Neuronal stem cell (in vitro differentiated cells): ENCODE results near the gene HOXB9.

Source experiments
- DNase-seq: peaks from one replicate; pipeline ENCODE4 v3.0.0-alpha.2; 2013; ENCODE audit warnings: low spot score
- H2AFZ ChIP-seq: one replicate; pipeline ENCODE4 v1.6.1; 2013; ENCODE audit warnings: mild to moderate bottlenecking, low read length, inconsistent platforms
- H2AK5ac ChIP-seq: 2 replicates; pipeline ENCODE4 v1.6.1; 2013; ENCODE audit warnings: low read depth, mild to moderate bottlenecking, inconsistent platforms, low read length, moderate library complexity, mixed read lengths
- H2BK120ac ChIP-seq: 2 replicates; pipeline ENCODE4 v1.6.1; 2013; ENCODE audit warnings: low read depth, mild to moderate bottlenecking, inconsistent platforms, low read length, moderate library complexity, mixed read lengths
- H2BK12ac ChIP-seq: one replicate; pipeline ENCODE4 v1.6.1; 2013; ENCODE audit warnings: low read length, inconsistent platforms
- H2BK15ac ChIP-seq: 2 replicates; pipeline ENCODE4 v1.6.1; 2013; ENCODE audit warnings: mild to moderate bottlenecking, low read length, inconsistent platforms, mixed read lengths
- H2BK5ac ChIP-seq: one replicate; pipeline ENCODE4 v1.6.1; 2013; ENCODE audit warnings: inconsistent platforms, mild to moderate bottlenecking, low read length, moderate library complexity
- H3K14ac ChIP-seq: one replicate; pipeline ENCODE4 v1.6.1; 2013; ENCODE audit warnings: low read length, inconsistent platforms
- H3K18ac ChIP-seq: 2 replicates; pipeline ENCODE4 v1.6.1; 2013; ENCODE audit warnings: low read length, inconsistent platforms
- H3K23ac ChIP-seq: 2 replicates; pipeline ENCODE4 v1.6.1; 2013; ENCODE audit warnings: low read depth, mild to moderate bottlenecking, mixed read lengths, low read length, inconsistent platforms; ENCODE audit not compliant: poor library complexity
- H3K27ac ChIP-seq: replicated peaks from 3 replicates; pipeline ENCODE4 v1.5.1; 2013; ENCODE audit warnings: low read length, inconsistent platforms
- H3K27me3 ChIP-seq, 3 experiments: 2 replicates each; pipeline ENCODE4 v1.6.1; 2013; ENCODE audit warnings: low read length in 3 of 3, mild to moderate bottlenecking in 2 of 3, inconsistent platforms in 1 of 3, low read depth in 1 of 3, mixed read lengths in 1 of 3, moderate library complexity in 1 of 3; ENCODE audit not compliant: control insufficient read depth in 3 of 3, insufficient read depth in 3 of 3
- H3K36me3 ChIP-seq, 2 donors: replicated peaks in 1 of 2; 2 replicates each; pipeline ENCODE4 v1.6.1; 2013; ENCODE audit warnings: low read length in 2 of 2; ENCODE audit not compliant: control insufficient read depth in 2 of 2, insufficient read depth in 2 of 2
- H3K4ac ChIP-seq: 2 replicates; pipeline ENCODE4 v1.6.1; 2013; ENCODE audit warnings: inconsistent platforms, mild to moderate bottlenecking, low read length, moderate library complexity
- H3K4me1 ChIP-seq, 2 donors: 1 replicate in 1 of 2; 2 replicates in 1 of 2; pipeline ENCODE4 v1.6.1; 2013; ENCODE audit warnings: low read length in 2 of 2, low read depth in 1 of 2; ENCODE audit not compliant: control insufficient read depth in 2 of 2, insufficient read depth in 1 of 2
- H3K4me2 ChIP-seq: one replicate; pipeline ENCODE4 v1.6.1; 2013; ENCODE audit warnings: mild to moderate bottlenecking, low read length, inconsistent platforms; ENCODE audit not compliant: insufficient read depth, poor library complexity, severe bottlenecking
- H3K4me3 ChIP-seq, 2 donors: 2 replicates each; pipeline ENCODE4 v1.5.1; 2013; ENCODE audit warnings: low read length in 2 of 2, mild to moderate bottlenecking in 2 of 2, inconsistent platforms in 1 of 2, moderate library complexity in 1 of 2
- H3K79me1 ChIP-seq: one replicate; pipeline ENCODE4 v1.6.1; 2013; ENCODE audit warnings: low read depth, mild to moderate bottlenecking, inconsistent platforms, low read length, moderate library complexity
- H3K9ac ChIP-seq: one replicate; pipeline ENCODE4 v1.6.1; 2013; ENCODE audit warnings: mild to moderate bottlenecking, low read depth, low read length, inconsistent platforms; ENCODE audit not compliant: poor library complexity
- H3K9me3 ChIP-seq, 2 donors: replicated peaks in 1 of 2; 2 replicates each; pipeline versions ENCODE3 to v1.6.1; 2013; ENCODE audit warnings: low read length in 2 of 2, mild to moderate bottlenecking in 2 of 2, inconsistent platforms in 1 of 2, low read depth in 1 of 2, mixed read lengths in 1 of 2, moderate library complexity in 1 of 2; ENCODE audit not compliant: control insufficient read depth in 2 of 2, insufficient read depth in 1 of 2
- H4K8ac ChIP-seq: one replicate; pipeline ENCODE4 v1.6.1; 2013; ENCODE audit warnings: low read depth, mild to moderate bottlenecking, inconsistent platforms, low read length, moderate library complexity
- H4K91ac ChIP-seq: one replicate; pipeline ENCODE4 v1.6.1; 2013; ENCODE audit warnings: low read length, low read depth, mild to moderate bottlenecking, inconsistent platforms; ENCODE audit not compliant: poor library complexity
- WGBS, 2 donors: extraction: QIAGEN DNeasy Blood & Tissue Kit; methylation state at CpG; one replicate each; pipeline ENCODE4 v1.1.7; 2013; ENCODE audit warnings: missing lambda C conversion rate in 2 of 2, mixed read lengths in 1 of 2; ENCODE audit not compliant: insufficient read length in 2 of 2, insufficient replicate concordance in 1 of 2; ENCODE audit errors: extremely low coverage in 2 of 2; 5-methylcytosine and 5-hydroxymethylcytosine counted together

Gene HOXB9

DNA sequence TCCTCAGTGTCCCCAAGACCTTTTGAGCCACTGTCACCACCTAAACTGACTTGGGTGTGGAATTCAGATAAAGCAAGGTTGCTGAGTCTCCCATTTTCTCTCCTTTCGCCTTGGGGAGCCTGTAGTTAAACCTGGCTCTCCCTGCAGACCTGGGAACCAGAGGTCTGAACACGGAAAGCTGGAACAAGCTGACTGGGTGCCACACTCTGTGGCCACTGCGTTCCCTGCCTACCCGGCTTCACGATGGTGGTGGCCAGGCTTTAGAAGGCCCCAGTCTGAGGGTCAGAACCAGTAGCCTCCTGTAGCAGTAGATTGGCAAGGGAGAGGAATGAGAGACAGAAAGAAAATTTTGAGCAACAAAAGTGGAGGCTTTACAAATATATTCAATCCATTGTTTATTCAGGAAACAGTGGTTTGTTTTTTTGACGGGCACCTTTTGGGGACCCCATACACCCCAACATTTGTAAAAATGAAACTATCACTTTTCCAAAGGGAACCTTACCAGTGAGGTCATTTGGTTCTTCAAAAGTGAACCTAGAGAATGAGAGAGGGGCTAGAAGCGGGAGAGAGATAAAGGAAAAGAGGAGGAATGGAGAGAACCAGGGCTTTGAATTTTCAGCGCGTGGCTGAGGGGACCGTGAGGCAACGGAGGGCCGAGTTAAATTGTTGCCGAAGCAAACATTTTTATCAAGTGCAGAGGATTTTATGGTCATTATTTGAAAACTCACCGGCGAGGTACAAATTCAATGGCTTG, 9.3 kb downstream of the HOXB9 start:
- H3K18ac ChIP-seq: no peak overlapping the region
- H3K9ac ChIP-seq: no peak overlapping the region
- peaks cover 74 to 99% (median 99%) of the 10 kb centered on the region in 3 experiments for H3K27me3 ChIP-seq
- no peak overlapping the region for H4K8ac ChIP-seq
- no peak overlapping the region for H3K4me3 ChIP-seq
- H3K4me2 ChIP-seq: no peak overlapping the region
- H2BK5ac ChIP-seq: no peak overlapping the region
- H2AK5ac ChIP-seq: no peak overlapping the region
- H3K4ac ChIP-seq: no peak overlapping the region
- no peak overlapping the region for H2BK120ac ChIP-seq
- no peak overlapping the region for H3K14ac ChIP-seq
- no peak overlapping the region for H2AFZ ChIP-seq
- no peak for DNase-seq
- peaks cover 0 to 7% of the 10 kb centered on the region in 2 donors for H3K9me3 ChIP-seq
- no peak overlapping the region for H3K23ac ChIP-seq
- H2BK15ac ChIP-seq: no peak overlapping the region
- H4K91ac ChIP-seq: no peak overlapping the region
- peaks cover 0 to 3% of the 10 kb centered on the region in 2 donors for H3K4me1 ChIP-seq
- no peaks in the 10 kb centered on the region for H3K79me1 ChIP-seq
- no peak overlapping the region for H2BK12ac ChIP-seq
- no peaks in the 10 kb centered on the region for H3K36me3 ChIP-seq
- no CpG with 5 or more reads among the region's 15 CpGs for WGBS, 2 donors
- H3K27ac ChIP-seq: no peak overlapping the region

DNA sequence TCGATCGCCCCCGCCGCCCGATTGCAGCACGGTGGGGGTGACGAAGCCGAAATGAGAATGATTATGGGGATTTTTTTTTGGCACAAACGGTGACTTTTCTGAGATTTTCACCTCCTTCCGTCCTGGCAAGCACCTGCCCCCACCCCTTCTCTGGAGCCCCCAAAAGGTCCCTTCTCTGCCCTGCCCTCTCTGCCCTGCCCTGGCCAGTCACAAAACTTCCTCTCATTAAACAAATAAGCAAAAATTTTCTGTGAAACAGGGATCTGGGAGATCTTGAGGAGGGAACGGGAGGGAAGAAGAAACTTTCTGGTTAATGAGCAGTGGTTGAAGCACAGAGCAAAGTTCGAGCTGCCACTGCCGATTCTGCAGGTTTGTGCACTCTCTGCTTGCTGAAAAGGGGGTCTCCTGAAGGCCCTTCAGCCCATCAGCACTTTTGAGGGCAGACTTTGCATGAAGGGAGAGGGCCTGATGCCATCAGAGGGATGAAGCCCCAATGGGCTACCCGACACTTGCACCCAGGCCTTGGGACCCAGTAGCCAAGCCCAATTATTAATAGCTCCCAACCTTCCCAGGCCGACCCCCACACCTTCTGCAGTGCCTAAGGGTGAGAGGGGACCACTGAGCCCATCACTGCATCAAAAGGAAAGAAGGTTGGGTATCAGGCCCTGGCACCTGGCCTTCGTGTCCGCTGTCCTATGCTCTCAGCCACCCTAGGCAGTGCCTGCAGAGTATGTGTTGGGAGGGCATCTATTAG, 10.0 kb downstream of the HOXB9 start:
- no CpG with 5 or more reads among the region's 17 CpGs for WGBS, 2 donors
- no peak overlapping the region for H4K8ac ChIP-seq
- no peak overlapping the region for H3K18ac ChIP-seq

DNA sequence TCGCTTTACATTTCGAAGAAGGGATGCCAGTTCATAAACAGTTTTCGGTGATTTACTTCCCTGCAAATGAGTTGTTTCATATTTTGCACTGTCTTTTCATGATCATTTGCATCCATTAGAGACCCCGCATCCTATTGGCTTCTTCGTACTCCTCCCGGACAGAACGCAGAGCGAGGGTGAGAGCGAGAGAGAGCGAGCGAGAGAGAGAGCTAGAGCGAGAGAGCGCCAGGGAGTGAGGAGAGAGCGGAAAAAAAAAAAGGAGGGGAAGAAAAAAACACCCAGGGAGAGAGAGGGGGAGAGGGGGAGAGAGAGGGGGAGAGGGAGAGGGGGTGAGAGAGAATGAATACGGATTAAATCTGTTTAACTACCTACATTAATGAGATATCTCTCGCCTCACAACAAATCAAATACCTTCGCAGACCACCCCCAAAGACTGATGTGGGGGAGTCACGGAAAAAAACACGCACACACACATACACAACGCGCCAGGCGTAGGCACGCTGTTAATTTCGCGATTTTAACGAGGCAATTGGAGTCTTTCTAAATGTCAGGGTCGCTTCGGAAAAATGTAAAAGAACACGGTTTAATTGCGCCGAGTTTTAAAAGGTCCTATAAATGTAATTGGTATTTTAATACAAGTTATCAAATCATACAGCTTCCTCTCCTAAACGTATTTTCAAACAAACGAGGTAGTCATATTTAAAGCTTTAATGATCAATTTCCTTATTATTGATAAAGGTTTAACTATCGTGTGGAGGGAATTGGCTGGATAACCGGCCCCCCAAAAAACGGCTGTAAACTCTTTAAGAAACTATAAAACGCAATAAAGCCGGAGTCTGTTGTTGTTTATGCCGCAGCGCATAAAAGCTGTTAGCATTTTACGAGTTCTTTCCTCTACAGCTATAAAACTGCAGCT, 10.9 kb downstream of the HOXB9 start, which contains the start of gene HOXB8:
Gene HOXB8 (minus strand): TSS at position 246 of the 916 bp plus-strand sequence. CDS start 588 bp downstream, outside the sequence.
- no peak for DNase-seq
- H2BK12ac ChIP-seq: no peak within 1 kb of the TSS
- no peak within 1 kb of the TSS for H2AK5ac ChIP-seq
- H3K4ac ChIP-seq: no peak within 1 kb of the TSS
- no peak within 1 kb of the TSS for H3K27ac ChIP-seq
- H3K9me3 ChIP-seq: peaks cover 0 to 7% of the 10 kb centered on the region in 2 donors
- H2BK120ac ChIP-seq: no peak within 1 kb of the TSS
- peaks cover 75 to 99% (median 99%) of the 10 kb centered on the region in 3 experiments for H3K27me3 ChIP-seq
- no CpG with 5 or more reads among the region's 41 CpGs for WGBS, 2 donors
- H4K8ac ChIP-seq: no peak within 1 kb of the TSS
- no peak within 1 kb of the TSS for H3K14ac ChIP-seq
- no peak within 1 kb of the TSS for H4K91ac ChIP-seq
- peaks cover 0 to 3% of the 10 kb centered on the region in 2 donors for H3K4me1 ChIP-seq
- no peak within 1 kb of the TSS for H3K23ac ChIP-seq
- H3K4me3 ChIP-seq: no peak within 1 kb of the TSS
- peak within 1 kb of the TSS; percentile 75 for H2AFZ ChIP-seq
- H3K79me1 ChIP-seq: no peaks in the 10 kb centered on the region
- no peak within 1 kb of the TSS for H3K4me2 ChIP-seq
- no peak within 1 kb of the TSS for H2BK15ac ChIP-seq
- H3K36me3 ChIP-seq: no peaks in the 10 kb centered on the region
- no peak within 1 kb of the TSS for H2BK5ac ChIP-seq
- peak within 1 kb of the TSS; percentile 38 for H3K18ac ChIP-seq
- H3K9ac ChIP-seq: no peak within 1 kb of the TSS

More for the DNA sequence above, 10.0 kb downstream of the HOXB9 start:
- no peak overlapping the region for H2BK12ac ChIP-seq
- no peak overlapping the region for H3K4me2 ChIP-seq
- H2BK15ac ChIP-seq: no peak overlapping the region
- H2BK5ac ChIP-seq: no peak overlapping the region
- peaks cover 0 to 3% of the 10 kb centered on the region in 2 donors for H3K4me1 ChIP-seq
- no peak overlapping the region for H2AK5ac ChIP-seq
- H4K91ac ChIP-seq: no peak overlapping the region
- no peak overlapping the region for H3K9ac ChIP-seq
- peaks cover 73 to 99% (median 99%) of the 10 kb centered on the region in 3 experiments for H3K27me3 ChIP-seq
- H3K14ac ChIP-seq: no peak overlapping the region
- peaks cover 0 to 5% of the 10 kb centered on the region in 2 donors for H3K9me3 ChIP-seq
- no peak overlapping the region for H2AFZ ChIP-seq
- no peak for DNase-seq
- H3K36me3 ChIP-seq: no peaks in the 10 kb centered on the region
- no peak overlapping the region for H3K4me3 ChIP-seq
- H3K23ac ChIP-seq: no peak overlapping the region
- H2BK120ac ChIP-seq: no peak overlapping the region
- no peaks in the 10 kb centered on the region for H3K79me1 ChIP-seq
- no peak overlapping the region for H3K4ac ChIP-seq
- no peak overlapping the region for H3K27ac ChIP-seq
